GM23338 (cell line): ENCODE data around the gene GM2A.
A peak's percentile ranks its signal among the peaks of the same experiment; 100 is the strongest.

Source experiments
- CREB1 ChIP-seq: fragments of 250-450 bp; sonication (Bioruptor Pico); IDR thresholded peaks from 2 replicates; pipeline ENCODE4 v1.5.0; 2020; ENCODE audit warnings: low read depth, mild to moderate bottlenecking, moderate library complexity
- CTCF ChIP-seq, 2 experiments: fragments of 200-600 bp in 1 of 2; sonication (generic) in 1 of 2; conservative IDR thresholded peaks; 2 replicates each; pipeline versions ENCODE4 v1.5.1 to v1.6.1; 2016 to 2017; ENCODE audit warnings: antibody characterized with exemption in 2 of 2, low read depth in 2 of 2, mild to moderate bottlenecking in 2 of 2, moderate library complexity in 1 of 2
- EZH2 ChIP-seq: fragments of 200-600 bp; sonication (generic); IDR thresholded peaks from one replicate; pipeline ENCODE4 v1.8.0; 2017; ENCODE audit warnings: antibody characterized with exemption, mild to moderate bottlenecking, low read depth; ENCODE audit not compliant: unreplicated experiment
- EZH2phosphoT487 ChIP-seq: fragments of 200-600 bp; sonication (generic); IDR thresholded peaks from one replicate; pipeline ENCODE4 v1.8.1; 2018; ENCODE audit warnings: antibody characterized with exemption; ENCODE audit not compliant: unreplicated experiment
- JUNB ChIP-seq: IDR thresholded peaks from one replicate; pipeline ENCODE4 v1.6.1; 2016; ENCODE audit warnings: antibody characterized with exemption; ENCODE audit not compliant: unreplicated experiment
- NANOG ChIP-seq: IDR thresholded peaks from 2 replicates; pipeline ENCODE4 v1.6.1; 2016; ENCODE audit warnings: antibody characterized with exemption, borderline replicate concordance
- POLR2AphosphoS5 ChIP-seq: IDR thresholded peaks from 2 replicates; pipeline ENCODE4 v1.6.1; 2016; ENCODE audit warnings: antibody characterized with exemption, low read depth
- REST ChIP-seq: IDR thresholded peaks from one replicate; pipeline ENCODE4 v1.6.1; 2018; ENCODE audit warnings: antibody characterized with exemption; ENCODE audit not compliant: unreplicated experiment
- STAT1 ChIP-seq: IDR thresholded peaks from one replicate; pipeline ENCODE4 v1.6.1; 2016; ENCODE audit warnings: antibody characterized with exemption; ENCODE audit not compliant: unreplicated experiment

- no peak for TF ChIP-seq EZH2
- no peak for TF ChIP-seq EZH2phosphoT487
- peak; percentile 28 to 51; a peak in 2 of 4 replicates for TF ChIP-seq CTCF (conservative IDR thresholded peaks at IDR 0.05; ENCODE audit: low read depth in 2 of 2)
- TF ChIP-seq JUNB, result no peak
- TF ChIP-seq REST, result no peak
- no peak for TF ChIP-seq POLR2AphosphoS5
- TF ChIP-seq STAT1, result no peak
- TF ChIP-seq CREB1, result no peak
- TF ChIP-seq NANOG, result no peak
These were observed 35.2 kb downstream of the GM2A start for GRCh38 chr5:151288180-151288579.
